ENCODE results near the gene AKAP13.
"Not testable (repeated sequence)": the region's sequence is repeated elsewhere in the genome, so short reads cannot be mapped to it uniquely, and the experiment has no call there.

Gene AKAP13

GRCh38 chr15:85485956-85486567, 105.7 kb downstream of the AKAP13 start:
- Histone ChIP-seq H3K27ac (ENCODE audit: low read depth, low read length) (peak overlapping the region; percentile 85), H3K4me2 (ENCODE audit: low read depth, low read length, poor library complexity, severe bottlenecking) (peak overlapping the region; percentile 38), H3F3A (ENCODE audit: insufficient read depth) (peaks cover 48% of the 10 kb centered on the region), H3K9me2 (replicated peaks; ENCODE audit: insufficient read depth, low read length) (no peaks in the 10 kb centered on the region), H3K79me2 (ENCODE audit: insufficient read depth, low read length) (peaks cover 97% of the 10 kb centered on the region), H3K9ac (ENCODE audit: low read length) (no peak overlapping the region), H3K4me3 (ENCODE audit: insufficient read depth, low read length, poor library complexity, severe bottlenecking) (no peak overlapping the region), H2AFZ (ENCODE audit: low read depth, low read length, severe bottlenecking) (no peak overlapping the region), H4K20me1 (ENCODE audit: low read depth, low read length) (no peaks in the 10 kb centered on the region; the same call in 1 of the 2 replicates), H3K9me3 (ENCODE audit: insufficient read depth, low read length) (no peaks in the 10 kb centered on the region), H3K27me3 (ENCODE audit: low read length) (no peaks in the 10 kb centered on the region), H3K36me3 (ENCODE audit: low read length) (peaks cover 4% of the 10 kb centered on the region)
- TF ChIP-seq, protein P1, sequence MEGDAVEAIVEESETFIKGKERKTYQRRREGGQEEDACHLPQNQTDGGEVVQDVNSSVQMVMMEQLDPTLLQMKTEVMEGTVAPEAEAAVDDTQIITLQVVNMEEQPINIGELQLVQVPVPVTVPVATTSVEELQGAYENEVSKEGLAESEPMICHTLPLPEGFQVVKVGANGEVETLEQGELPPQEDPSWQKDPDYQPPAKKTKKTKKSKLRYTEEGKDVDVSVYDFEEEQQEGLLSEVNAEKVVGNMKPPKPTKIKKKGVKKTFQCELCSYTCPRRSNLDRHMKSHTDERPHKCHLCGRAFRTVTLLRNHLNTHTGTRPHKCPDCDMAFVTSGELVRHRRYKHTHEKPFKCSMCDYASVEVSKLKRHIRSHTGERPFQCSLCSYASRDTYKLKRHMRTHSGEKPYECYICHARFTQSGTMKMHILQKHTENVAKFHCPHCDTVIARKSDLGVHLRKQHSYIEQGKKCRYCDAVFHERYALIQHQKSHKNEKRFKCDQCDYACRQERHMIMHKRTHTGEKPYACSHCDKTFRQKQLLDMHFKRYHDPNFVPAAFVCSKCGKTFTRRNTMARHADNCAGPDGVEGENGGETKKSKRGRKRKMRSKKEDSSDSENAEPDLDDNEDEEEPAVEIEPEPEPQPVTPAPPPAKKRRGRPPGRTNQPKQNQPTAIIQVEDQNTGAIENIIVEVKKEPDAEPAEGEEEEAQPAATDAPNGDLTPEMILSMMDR (IDR thresholded peaks at IDR 0.05; ENCODE audit: insufficient read depth, low read length, poor library complexity, severe bottlenecking), result peak; percentile 42
- TF ChIP-seq EZH2phosphoT487 (conservative IDR thresholded peaks at IDR 0.05; ENCODE audit: low read length), result no peak

DNA sequence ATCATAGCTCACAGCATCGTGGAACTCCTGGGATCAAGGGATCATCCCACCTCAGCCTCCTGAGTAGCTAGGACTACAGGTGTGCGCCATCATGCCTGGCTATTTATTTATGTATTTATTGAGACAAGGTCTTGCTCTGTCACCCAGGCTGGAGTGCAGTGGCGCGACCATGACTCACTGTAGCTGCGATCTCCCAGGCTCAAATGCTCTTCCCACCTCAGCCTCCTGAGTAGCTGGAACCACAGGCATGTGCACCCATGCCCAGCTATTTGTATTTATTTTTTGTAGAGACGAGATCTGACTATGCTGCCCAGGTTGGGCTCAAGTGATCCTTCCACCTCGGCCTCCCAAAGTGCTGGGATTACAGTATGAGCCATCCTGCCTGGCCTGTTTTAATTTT, 107.4 kb downstream of the AKAP13 start:
- H4K20me1 ChIP-seq (ENCODE audit: low read depth, low read length); H2AFZ ChIP-seq (ENCODE audit: low read depth, low read length, severe bottlenecking); H3K9me2 ChIP-seq (replicated peaks; ENCODE audit: insufficient read depth, low read length); H3K9ac ChIP-seq (ENCODE audit: low read length); H3K4me3 ChIP-seq (ENCODE audit: insufficient read depth, low read length, poor library complexity, severe bottlenecking); H3K9me3 ChIP-seq (ENCODE audit: insufficient read depth, low read length); H3K4me2 ChIP-seq (ENCODE audit: low read depth, low read length, poor library complexity, severe bottlenecking); H3K27ac ChIP-seq (ENCODE audit: low read depth, low read length); H3K27me3 ChIP-seq (ENCODE audit: low read length): not testable (repeated sequence)
- peaks cover 96% of the 10 kb centered on the region for H3K79me2 ChIP-seq (ENCODE audit: insufficient read depth, low read length)
- peaks cover 31% of the 10 kb centered on the region for H3F3A ChIP-seq (ENCODE audit: insufficient read depth)
- H3K36me3 ChIP-seq (ENCODE audit: low read length), result peaks cover 11% of the 10 kb centered on the region

GRCh38 chr15:85488997-85489396, 108.6 kb downstream of the AKAP13 start:
- Histone ChIP-seq H3K9ac (ENCODE audit: low read length) (no peak overlapping the region), H3K4me3 (ENCODE audit: insufficient read depth, low read length, poor library complexity, severe bottlenecking) (no peak overlapping the region), H3K9me2 (replicated peaks; ENCODE audit: insufficient read depth, low read length) (no peaks in the 10 kb centered on the region), H3K4me2 (ENCODE audit: low read depth, low read length, poor library complexity, severe bottlenecking) (peak overlapping the region; percentile 17), H2AFZ (ENCODE audit: low read depth, low read length, severe bottlenecking) (no peak overlapping the region), H3F3A (ENCODE audit: insufficient read depth) (peaks cover 24% of the 10 kb centered on the region), H3K36me3 (ENCODE audit: low read length) (peaks cover 11% of the 10 kb centered on the region), H3K27me3 (ENCODE audit: low read length) (no peaks in the 10 kb centered on the region), H4K20me1 (ENCODE audit: low read depth, low read length) (peaks cover 6% of the 10 kb centered on the region; the same call in 1 of the 2 replicates), H3K9me3 (ENCODE audit: insufficient read depth, low read length) (no peaks in the 10 kb centered on the region), H3K79me2 (ENCODE audit: insufficient read depth, low read length) (peaks cover 98% of the 10 kb centered on the region), H3K27ac (ENCODE audit: low read depth, low read length) (no peak overlapping the region)
- TF ChIP-seq, protein P1 (IDR thresholded peaks at IDR 0.05; ENCODE audit: insufficient read depth, low read length, poor library complexity, severe bottlenecking), result no peak
- TF ChIP-seq EZH2phosphoT487 (conservative IDR thresholded peaks at IDR 0.05; ENCODE audit: low read length), result no peak

DNA sequence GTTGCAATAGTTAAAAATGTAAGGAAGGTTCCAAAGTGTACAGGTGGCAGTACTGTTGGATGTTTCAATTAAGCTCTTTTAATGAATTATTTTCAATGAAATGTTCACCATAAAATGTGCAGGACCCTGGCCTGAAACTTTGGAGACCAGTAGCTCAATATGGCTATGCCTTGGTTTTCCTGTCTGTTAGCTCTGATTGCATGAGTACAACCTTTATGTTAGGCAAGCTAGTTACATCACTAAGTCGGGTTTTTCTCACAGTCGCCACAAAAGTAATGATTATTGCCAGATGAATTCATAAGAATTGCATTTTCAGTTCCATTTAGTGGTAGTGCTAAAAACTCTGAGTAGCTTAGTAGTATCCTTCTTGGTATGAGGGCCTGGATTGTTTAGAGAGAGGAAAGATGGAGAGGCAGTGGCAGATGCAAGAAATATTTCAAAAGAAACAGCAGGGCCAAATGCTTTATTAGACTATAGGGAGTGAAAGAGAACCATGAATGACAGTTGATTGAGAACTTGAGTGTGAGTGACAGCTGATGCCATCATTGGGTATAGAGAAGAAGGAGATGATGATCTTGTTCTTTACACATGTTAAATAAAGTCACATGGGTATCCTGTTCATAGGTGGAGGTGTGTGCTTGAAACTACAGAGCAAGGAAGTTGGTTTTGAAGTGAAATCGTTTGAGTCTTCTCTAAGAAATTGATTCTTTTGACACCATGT, 109.5 kb downstream of the AKAP13 start:
- peaks cover 11% of the 10 kb centered on the region for H3K36me3 ChIP-seq (ENCODE audit: low read length)
- H3K4me2 ChIP-seq (ENCODE audit: low read depth, low read length, poor library complexity, severe bottlenecking), result peak overlapping the region; percentile 1
- H3K79me2 ChIP-seq (ENCODE audit: insufficient read depth, low read length), result peaks cover 98% of the 10 kb centered on the region

More for the DNA sequence above, 109.5 kb downstream of the AKAP13 start:
- Histone ChIP-seq H3K27ac (ENCODE audit: low read depth, low read length) (peak overlapping the region; percentile 10), H4K20me1 (ENCODE audit: low read depth, low read length) (peaks cover 6% of the 10 kb centered on the region; the same call in 1 of the 2 replicates), H3K9ac (ENCODE audit: low read length) (no peak overlapping the region), H2AFZ (ENCODE audit: low read depth, low read length, severe bottlenecking) (no peak overlapping the region), H3K27me3 (ENCODE audit: low read length) (no peaks in the 10 kb centered on the region), H3K9me3 (ENCODE audit: insufficient read depth, low read length) (no peaks in the 10 kb centered on the region), H3K9me2 (replicated peaks; ENCODE audit: insufficient read depth, low read length) (no peaks in the 10 kb centered on the region), H3K4me3 (ENCODE audit: insufficient read depth, low read length, poor library complexity, severe bottlenecking) (no peak overlapping the region), H3F3A (ENCODE audit: insufficient read depth) (peaks cover 17% of the 10 kb centered on the region)
- TF ChIP-seq, protein P1 (IDR thresholded peaks at IDR 0.05; ENCODE audit: insufficient read depth, low read length, poor library complexity, severe bottlenecking), result no peak
- no peak for TF ChIP-seq EZH2phosphoT487 (conservative IDR thresholded peaks at IDR 0.05; ENCODE audit: low read length)

Measured in SU-DHL-6 (cell line).